Testis (tissue), 3 donors: ENCODE data around the gene MYADM. TPM values are rescaled to one million over a fixed set of nuclear protein-coding genes. Genes with fewer than 3 reads are reported as not detected.
A peak's percentile ranks its signal among the peaks of the same experiment; 100 is the strongest.

Experiments used
- DNase-seq: peaks from one replicate; pipeline ENCODE4 v3.0.0-alpha.2; 2019
- H3K27ac ChIP-seq, 2 donors: fragments of 200-600 bp; sonication (generic); one replicate each; pipeline ENCODE4 v1.5.1; 2019
- H3K27me3 ChIP-seq: fragments of 200-600 bp; sonication (generic); one replicate; pipeline ENCODE4 v1.5.1; 2019
- H3K36me3 ChIP-seq: fragments of 200-600 bp; sonication (generic); one replicate; pipeline ENCODE4 v1.5.1; 2017; ENCODE audit warnings: low read depth; ENCODE audit errors: missing control alignments
- H3K4me1 ChIP-seq: fragments of 200-600 bp; sonication (generic); one replicate; pipeline ENCODE4 v1.5.1; 2019
- H3K4me3 ChIP-seq, 2 donors: fragments of 200-600 bp; sonication (generic); one replicate each; pipeline ENCODE4 v1.5.1; 2017 to 2019
- H3K9me3 ChIP-seq: fragments of 200-600 bp; sonication (generic); one replicate; pipeline ENCODE4 v1.5.1; 2017
- CTCF ChIP-seq, 3 experiments: fragments of 450-650 bp in 2 of 3; fragments of 200-600 bp in 1 of 3; sonication (generic) in 1 of 3; IDR thresholded peaks; one replicate each; pipeline ENCODE4 v1.5.1; 2016 to 2019; ENCODE audit warnings: antibody characterized with exemption in 3 of 3, mild to moderate bottlenecking in 2 of 3, moderate library complexity in 1 of 3
- POLR2A ChIP-seq: fragments of 450-650 bp; IDR thresholded peaks from one replicate; pipeline ENCODE4 v1.6.1; 2017; ENCODE audit warnings: antibody characterized with exemption, mild to moderate bottlenecking, moderate library complexity
- WGBS, 2 donors: methylation state at CpG; one replicate each; pipeline ENCODE4 v1.1.5; 2018; 5-methylcytosine and 5-hydroxymethylcytosine counted together
- intact Hi-C: fragments of 100-400 bp; cut with DNase I; formaldehyde crosslinking; loops from one replicate; pipeline ENCODE4 v1.15.1; 2023; ENCODE audit warnings: low total_unique reads
- polyA plus RNA-seq: library from polyadenylated mRNA; stranded (reverse); fragments of 350-450 nt; fragmentation: Illumina TruSeq; extraction: RNeasy Lipid Tissue Mini Kit (QIAGEN cat#74804); gene quantifications from one replicate; pipeline ENCODE4 v1.2.3, GENCODE V29; 2014; ENCODE audit warnings: low read depth, low replicate concordance; ENCODE audit not compliant: insufficient read depth
- total RNA-seq, 2 donors: library from RNA; depleted of rRNA; stranded (reverse); fragments of >200 nt; gene quantifications; one replicate each; pipeline ENCODE4 v1.2.3, GENCODE V29; 2016

Gene MYADM
- total and polyA plus RNA-seq, 3 donors from 2014 or later: 48.7 to 128 (median 57.8) TPM

GRCh38 chr19:53865523-53865917 is 2.2 kb upstream of the MYADM start:
- no peaks in the 10 kb centered on the region for H3K27me3 ChIP-seq
- WGBS, 2 donors: 38 to 54% methylated on average over 9 of the region's 9 CpGs
- H3K9me3 ChIP-seq: no peaks in the 10 kb centered on the region
- no peak for TF ChIP-seq CTCF (IDR thresholded peaks at IDR 0.05)
- no peak for TF ChIP-seq POLR2A
- H3K4me3 ChIP-seq: no peak overlapping the region
- no peak overlapping the region for H3K27ac ChIP-seq
- no peaks in the 10 kb centered on the region for H3K36me3 ChIP-seq
- intact Hi-C loops: no loop called here
- H3K4me1 ChIP-seq: peaks cover 18% of the 10 kb centered on the region
- no peak for DNase-seq

- intact Hi-C loops: no loop called here
- Histone ChIP-seq H3K27me3 (no peaks in the 10 kb centered on the region), H3K4me1 (peaks cover 18% of the 10 kb centered on the region)
Measured at GRCh38 chr19:53865918-53866864, 1.5 kb upstream of the MYADM start.

GRCh38 chr19:53866865-53867224 is 838 bp upstream of the MYADM start:
- Histone ChIP-seq H3K4me1 (peaks cover 18% of the 10 kb centered on the region), H3K9me3 (no peaks in the 10 kb centered on the region), H3K36me3 (no peaks in the 10 kb centered on the region), H3K27ac (peak overlapping the region; percentile 79 to 94), H3K4me3 (peak overlapping the region; percentile 61 to 80), H3K27me3 (no peaks in the 10 kb centered on the region)
- no peak for DNase-seq
- no peak for TF ChIP-seq POLR2A
- TF ChIP-seq CTCF (IDR thresholded peaks at IDR 0.05): no peak
- 7 to 13% methylated on average over 9 to 14 of the region's 14 CpGs for WGBS, 2 donors
- intact Hi-C loops: no loop called here

More at GRCh38 chr19:53865918-53866864, 1.5 kb upstream of the MYADM start:
- H3K9me3 ChIP-seq: no peaks in the 10 kb centered on the region
- no peaks in the 10 kb centered on the region for H3K36me3 ChIP-seq
- TF ChIP-seq CTCF (IDR thresholded peaks at IDR 0.05): no peak
- no peak for TF ChIP-seq POLR2A
- peak overlapping the region; percentile 34 to 61 for H3K4me3 ChIP-seq
- peak; percentile 57 for DNase-seq
- WGBS, 2 donors: 2 to 3% methylated on average over 30 to 50 of the region's 50 CpGs
- peak overlapping the region in 1 of 2 donors; percentile 79 for H3K27ac ChIP-seq

- Histone ChIP-seq H3K27me3 (no peaks in the 10 kb centered on the region), H3K36me3 (no peaks in the 10 kb centered on the region), H3K9me3 (no peaks in the 10 kb centered on the region), H3K4me1 (peaks cover 18% of the 10 kb centered on the region), H3K4me3 (peak overlapping the region; percentile 61 to 80), H3K27ac (peak overlapping the region; percentile 94 to 95)
- TF ChIP-seq CTCF (IDR thresholded peaks at IDR 0.05): no peak
- no peak for TF ChIP-seq POLR2A
- intact Hi-C loops: no loop called here
- DNase-seq: peak; percentile 40
- whole genome bisulfite sequencing, 2 donors: 0 to 1% methylated on average over 28 to 32 of the region's 37 CpGs
Measured at GRCh38 chr19:53868091-53868891, 608 bp downstream of the MYADM start.
